ENCODE measurements around the gene FNIP2. TPM values are rescaled to one million over a fixed set of nuclear protein-coding genes. Genes with fewer than 3 reads are reported as not detected.

Gene FNIP2
- total and polyA plus RNA-seq, 10 of the 15 experiments (the other 5 are each of a cell fraction or from before 2014, with no cell fraction given), result 0.03 to 0.38 (median 0.15) TPM

DNA sequence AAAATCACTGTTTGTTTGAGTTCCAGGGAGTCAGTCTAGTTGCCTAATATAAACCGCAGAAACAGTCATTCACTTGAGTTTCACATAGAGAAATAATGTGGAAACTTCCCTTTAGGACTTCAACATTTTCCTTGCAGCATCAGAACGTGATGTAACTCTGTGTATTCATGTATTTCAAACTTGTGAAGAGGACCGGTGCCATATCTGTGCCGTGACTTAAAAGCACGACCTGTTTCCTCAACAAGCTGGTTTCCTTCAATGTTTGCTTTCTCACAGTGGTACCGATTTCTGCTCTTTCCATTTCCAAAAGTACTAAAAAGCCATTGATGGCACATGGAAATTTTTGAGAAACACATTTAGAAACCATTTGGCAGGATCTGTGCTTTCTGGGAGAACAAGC is 167.4 kb downstream of the FNIP2 start (continued):
- TF ChIP-seq NR2F1 (conservative IDR thresholded peaks at IDR 0.05) (no peak), NBN (IDR thresholded peaks at IDR 0.05) (no peak), TCF12 (IDR thresholded peaks at IDR 0.05; ENCODE audit: low read depth, low read length) (no peak), SMARCA5 (IDR thresholded peaks at IDR 0.05) (no peak), KAT2A (conservative IDR thresholded peaks at IDR 0.05; ENCODE audit: control insufficient read depth, low read depth, low read length) (no peak), POLR2AphosphoS5 (IDR thresholded peaks at IDR 0.05; ENCODE audit: low read length) (no peak), IKZF1 (conservative IDR thresholded peaks at IDR 0.05) (no peak), RELA (IDR thresholded peaks at IDR 0.05; ENCODE audit: borderline replicate concordance, partially characterized antibody) (no peak), ZZZ3 (IDR thresholded peaks at IDR 0.05; ENCODE audit: control insufficient read depth, insufficient read length, low read depth) (no peak), CHD2 (IDR thresholded peaks at IDR 0.05; ENCODE audit: borderline replicate concordance, low read depth, low read length) (no peak)
- TF ChIP-seq, protein P1, sequence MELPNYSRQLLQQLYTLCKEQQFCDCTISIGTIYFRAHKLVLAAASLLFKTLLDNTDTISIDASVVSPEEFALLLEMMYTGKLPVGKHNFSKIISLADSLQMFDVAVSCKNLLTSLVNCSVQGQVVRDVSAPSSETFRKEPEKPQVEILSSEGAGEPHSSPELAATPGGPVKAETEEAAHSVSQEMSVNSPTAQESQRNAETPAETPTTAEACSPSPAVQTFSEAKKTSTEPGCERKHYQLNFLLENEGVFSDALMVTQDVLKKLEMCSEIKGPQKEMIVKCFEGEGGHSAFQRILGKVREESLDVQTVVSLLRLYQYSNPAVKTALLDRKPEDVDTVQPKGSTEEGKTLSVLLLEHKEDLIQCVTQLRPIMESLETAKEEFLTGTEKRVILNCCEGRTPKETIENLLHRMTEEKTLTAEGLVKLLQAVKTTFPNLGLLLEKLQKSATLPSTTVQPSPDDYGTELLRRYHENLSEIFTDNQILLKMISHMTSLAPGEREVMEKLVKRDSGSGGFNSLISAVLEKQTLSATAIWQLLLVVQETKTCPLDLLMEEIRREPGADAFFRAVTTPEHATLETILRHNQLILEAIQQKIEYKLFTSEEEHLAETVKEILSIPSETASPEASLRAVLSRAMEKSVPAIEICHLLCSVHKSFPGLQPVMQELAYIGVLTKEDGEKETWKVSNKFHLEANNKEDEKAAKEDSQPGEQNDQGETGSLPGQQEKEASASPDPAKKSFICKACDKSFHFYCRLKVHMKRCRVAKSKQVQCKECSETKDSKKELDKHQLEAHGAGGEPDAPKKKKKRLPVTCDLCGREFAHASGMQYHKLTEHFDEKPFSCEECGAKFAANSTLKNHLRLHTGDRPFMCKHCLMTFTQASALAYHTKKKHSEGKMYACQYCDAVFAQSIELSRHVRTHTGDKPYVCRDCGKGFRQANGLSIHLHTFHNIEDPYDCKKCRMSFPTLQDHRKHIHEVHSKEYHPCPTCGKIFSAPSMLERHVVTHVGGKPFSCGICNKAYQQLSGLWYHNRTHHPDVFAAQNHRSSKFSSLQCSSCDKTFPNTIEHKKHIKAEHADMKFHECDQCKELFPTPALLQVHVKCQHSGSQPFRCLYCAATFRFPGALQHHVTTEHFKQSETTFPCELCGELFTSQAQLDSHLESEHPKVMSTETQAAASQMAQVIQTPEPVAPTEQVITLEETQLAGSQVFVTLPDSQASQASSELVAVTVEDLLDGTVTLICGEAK (IDR thresholded peaks at IDR 0.05; ENCODE audit: borderline replicate concordance), result no peak

Measured in GM12878 (cell line).